CD14-positive monocyte (primary cell): ENCODE data around the gene HYPK. TPM values are rescaled to one million over a fixed set of nuclear protein-coding genes. Genes with fewer than 3 reads are reported as not detected.
A peak's percentile ranks its signal among the peaks of the same experiment; 100 is the strongest.
"Not testable (repeated sequence)": the region's sequence is repeated elsewhere in the genome, so short reads cannot be mapped to it uniquely, and the experiment has no call there.

Experiments
- DNase-seq, 3 donors: peaks; one replicate each; pipeline ENCODE4 v3.0.0-alpha.2; 2011 to 2022
- H2AFZ ChIP-seq: 2 replicates; pipeline ENCODE4 v1.6.0; 2012; ENCODE audit warnings: mild to moderate bottlenecking, low read depth, low read length, inconsistent platforms; ENCODE audit not compliant: insufficient read depth, poor library complexity, severe bottlenecking
- H3K27ac ChIP-seq, 2 donors: 1 replicate in 1 of 2; 2 replicates in 1 of 2; pipeline ENCODE4 v1.5.1; 2012 to 2013; ENCODE audit warnings: low read length in 2 of 2, control low read depth in 1 of 2, inconsistent platforms in 1 of 2, low read depth in 1 of 2, mild to moderate bottlenecking in 1 of 2
- H3K27me3 ChIP-seq, 2 donors: one replicate each; pipeline versions ENCODE4 v1.6.0 to v1.6.1; 2011 to 2013; ENCODE audit warnings: low read length in 2 of 2; ENCODE audit not compliant: control insufficient read depth in 2 of 2, insufficient read depth in 2 of 2
- H3K36me3 ChIP-seq, 2 donors: replicated peaks in 1 of 2; 1 replicate in 1 of 2; 2 replicates in 1 of 2; pipeline versions ENCODE4 v1.5.1 to v1.6.1; 2012 to 2013; ENCODE audit warnings: low read length in 2 of 2, control low read depth in 1 of 2, inconsistent platforms in 1 of 2, mild to moderate bottlenecking in 1 of 2; ENCODE audit not compliant: insufficient read depth in 2 of 2, control insufficient read depth in 1 of 2
- H3K4me1 ChIP-seq, 2 donors: 1 replicate in 1 of 2; 2 replicates in 1 of 2; pipeline versions ENCODE4 v1.5.1 to v1.6.1; 2012 to 2013; ENCODE audit warnings: low read length in 2 of 2, control low read depth in 1 of 2, inconsistent platforms in 1 of 2, mild to moderate bottlenecking in 1 of 2, moderate library complexity in 1 of 2; ENCODE audit not compliant: insufficient read depth in 2 of 2, control insufficient read depth in 1 of 2
- H3K4me2 ChIP-seq: replicated peaks from 2 replicates; pipeline ENCODE3; 2012; ENCODE audit warnings: low read length, moderate library complexity, mild to moderate bottlenecking; ENCODE audit not compliant: poor library complexity, severe bottlenecking; ENCODE audit errors: extremely low read depth
- H3K4me3 ChIP-seq, 3 experiments: fragments of 200-600 bp in 1 of 3; sonication (generic) in 1 of 3; replicated peaks in 1 of 3; 1 replicate in 2 of 3; 2 replicates in 1 of 3; pipeline ENCODE4 v1.5.1; 2011 to 2013; ENCODE audit warnings: low read length in 3 of 3, mild to moderate bottlenecking in 3 of 3, control low read depth in 2 of 3, low read depth in 2 of 3, inconsistent platforms in 1 of 3, moderate library complexity in 1 of 3
- H3K79me2 ChIP-seq: 2 replicates; pipeline ENCODE4 v1.6.0; 2012; ENCODE audit warnings: mild to moderate bottlenecking, control low read depth, inconsistent platforms, low read length, moderate library complexity; ENCODE audit not compliant: insufficient read depth
- H3K9ac ChIP-seq: 2 replicates; pipeline ENCODE4 v1.6.0; 2017; ENCODE audit warnings: low read length, mild to moderate bottlenecking; ENCODE audit not compliant: insufficient read depth, poor library complexity, severe bottlenecking
- H3K9me3 ChIP-seq, 2 donors: replicated peaks in 1 of 2; 1 replicate in 1 of 2; 2 replicates in 1 of 2; pipeline versions ENCODE4 v1.5.1 to v1.6.1; 2012 to 2013; ENCODE audit warnings: low read length in 2 of 2, control low read depth in 1 of 2; ENCODE audit not compliant: control insufficient read depth in 1 of 2, insufficient read depth in 1 of 2
- H4K20me1 ChIP-seq: 2 replicates; pipeline ENCODE4 v1.6.0; 2012; ENCODE audit warnings: mild to moderate bottlenecking, low read length, control low read depth, moderate library complexity; ENCODE audit not compliant: insufficient read depth
- H3K27ac Mint-ChIP-seq, 7 donors: one replicate each; pipeline ENCODE4 v1.8.0; 2020; ENCODE audit warnings: mild to moderate bottlenecking in 7 of 7, mixed read lengths in 7 of 7, moderate library complexity in 6 of 7, inconsistent platforms in 2 of 7
- H3K27me3 Mint-ChIP-seq, 3 donors: one replicate each; pipeline ENCODE4 v1.8.0; 2021 to 2022; ENCODE audit warnings: low read depth in 3 of 3, mild to moderate bottlenecking in 3 of 3, mixed read lengths in 3 of 3, moderate library complexity in 3 of 3, inconsistent platforms in 1 of 3
- H3K36me3 Mint-ChIP-seq, 2 donors: one replicate each; pipeline ENCODE4 v1.8.0; 2020; ENCODE audit warnings: mixed read lengths in 2 of 2, inconsistent platforms in 1 of 2, mild to moderate bottlenecking in 1 of 2
- H3K4me1 Mint-ChIP-seq: one replicate; pipeline ENCODE4 v1.8.0; 2020; ENCODE audit warnings: mild to moderate bottlenecking, mixed read lengths
- H3K4me3 Mint-ChIP-seq, 2 donors: one replicate each; pipeline ENCODE4 v1.8.0; 2020; ENCODE audit warnings: mild to moderate bottlenecking in 2 of 2, mixed read lengths in 2 of 2, moderate library complexity in 1 of 2
- H3K9me3 Mint-ChIP-seq, 7 donors: one replicate each; pipeline ENCODE4 v1.8.0; 2020 to 2022; ENCODE audit warnings: mixed read lengths in 7 of 7, mild to moderate bottlenecking in 6 of 7, moderate library complexity in 6 of 7, inconsistent platforms in 2 of 7
- WGBS: methylation state at CpG from one replicate; pipeline ENCODE4 v1.1.5; 2013; ENCODE audit warnings: missing lambda C conversion rate; ENCODE audit not compliant: insufficient coverage; 5-methylcytosine and 5-hydroxymethylcytosine counted together
- intact Hi-C, 2 donors: fragments of 100-400 bp; cut with micrococcal nuclease; formaldehyde crosslinking; loops; one replicate each; pipeline versions ENCODE4 v1.15.0 to v1.15.1; 2023
- polyA plus RNA-seq, 3 donors: library from polyadenylated mRNA; depleted of rRNA in 1 of 3; unstranded in 2 of 3; stranded (reverse) in 1 of 3; fragments of 300-500 nt in 2 of 3; fragments of >200 nt in 1 of 3; fragmentation: Illumina TruSeq in 2 of 3; gene quantifications; 1 replicate in 2 of 3; 2 replicates in 1 of 3; pipeline ENCODE4 v1.2.3, GENCODE V29; 2012 to 2021
- TF ChIP-seq, protein P1 (sequence below): fragments of 200-600 bp; IDR thresholded peaks from one replicate; pipeline ENCODE4 v1.8.0; 2022; ENCODE audit warnings: antibody characterized with exemption, mild to moderate bottlenecking

Gene HYPK
- polyA plus RNA-seq, 3 donors, result 4.4 to 23.1 (median 5.3) TPM

DNA sequence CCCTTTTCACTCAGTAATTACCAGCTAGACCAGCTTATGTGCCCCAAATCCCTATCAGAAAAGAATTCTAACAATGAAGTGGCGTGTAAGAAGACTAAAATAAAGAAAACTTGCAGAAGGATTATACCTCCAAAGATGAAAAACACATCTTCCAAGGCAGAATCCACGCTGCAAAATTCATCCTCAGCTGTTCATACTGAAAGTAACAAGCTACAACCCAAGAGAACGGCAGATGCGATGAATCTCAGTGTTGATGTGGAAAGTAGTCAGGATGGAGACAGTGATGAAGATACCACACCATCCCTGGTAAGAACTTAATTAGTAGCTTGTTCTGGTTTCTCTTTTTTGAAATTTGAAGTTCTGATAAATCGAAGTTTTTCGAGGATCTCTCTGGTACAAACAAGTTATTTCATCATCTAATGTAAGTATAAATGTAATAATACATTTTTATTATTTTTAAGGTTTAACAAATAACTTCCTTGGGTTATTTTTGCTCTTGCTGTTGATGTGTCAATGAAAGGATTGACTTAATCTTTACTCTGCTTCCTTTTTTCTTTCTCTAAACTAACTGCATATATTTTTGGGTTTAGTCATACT, 27.8 kb downstream of the HYPK start:
- no peaks in the 10 kb centered on the region for H3K9me3 ChIP-seq
- H3K27ac Mint-ChIP-seq, result peak overlapping the region in 3 of 7 donors; percentile 14 to 48 (median 19)
- no peak overlapping the region for H3K9ac ChIP-seq
- DNase-seq, result no peak
- H3K79me2 ChIP-seq, result peaks cover 95% of the 10 kb centered on the region
- H3K9me3 Mint-ChIP-seq, result no peaks in the 10 kb centered on the region
- TF ChIP-seq, protein P1, sequence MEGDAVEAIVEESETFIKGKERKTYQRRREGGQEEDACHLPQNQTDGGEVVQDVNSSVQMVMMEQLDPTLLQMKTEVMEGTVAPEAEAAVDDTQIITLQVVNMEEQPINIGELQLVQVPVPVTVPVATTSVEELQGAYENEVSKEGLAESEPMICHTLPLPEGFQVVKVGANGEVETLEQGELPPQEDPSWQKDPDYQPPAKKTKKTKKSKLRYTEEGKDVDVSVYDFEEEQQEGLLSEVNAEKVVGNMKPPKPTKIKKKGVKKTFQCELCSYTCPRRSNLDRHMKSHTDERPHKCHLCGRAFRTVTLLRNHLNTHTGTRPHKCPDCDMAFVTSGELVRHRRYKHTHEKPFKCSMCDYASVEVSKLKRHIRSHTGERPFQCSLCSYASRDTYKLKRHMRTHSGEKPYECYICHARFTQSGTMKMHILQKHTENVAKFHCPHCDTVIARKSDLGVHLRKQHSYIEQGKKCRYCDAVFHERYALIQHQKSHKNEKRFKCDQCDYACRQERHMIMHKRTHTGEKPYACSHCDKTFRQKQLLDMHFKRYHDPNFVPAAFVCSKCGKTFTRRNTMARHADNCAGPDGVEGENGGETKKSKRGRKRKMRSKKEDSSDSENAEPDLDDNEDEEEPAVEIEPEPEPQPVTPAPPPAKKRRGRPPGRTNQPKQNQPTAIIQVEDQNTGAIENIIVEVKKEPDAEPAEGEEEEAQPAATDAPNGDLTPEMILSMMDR, result no peak
- no peak overlapping the region for H3K4me2 ChIP-seq
- H3K4me1 Mint-ChIP-seq, result peaks cover 34% of the 10 kb centered on the region
- H4K20me1 ChIP-seq, result no peaks in the 10 kb centered on the region
- no CpG with 5 or more reads among the region's 6 CpGs for WGBS
- no peaks in the 10 kb centered on the region for H3K27me3 ChIP-seq
- no peak overlapping the region for H3K4me3 Mint-ChIP-seq
- intact Hi-C loops, result loop anchor here (5.0 kb wide), 1 partner anchor 36 kb away; the partner anchor contains the start of gene SERF2 (in 2 of the 2)
- H3K36me3 ChIP-seq, result no peaks in the 10 kb centered on the region
- H2AFZ ChIP-seq, result peak overlapping the region; percentile 99
- H3K4me3 ChIP-seq, result no peak overlapping the region
- peaks cover 0 to 4% (median 0%) of the 10 kb centered on the region in 3 donors for H3K27me3 Mint-ChIP-seq
- H3K36me3 Mint-ChIP-seq, result peaks cover 2 to 15% of the 10 kb centered on the region in 2 donors
- H3K4me1 ChIP-seq, result peaks cover 20 to 37% of the 10 kb centered on the region in 2 donors
- H3K27ac ChIP-seq, result peak overlapping the region in 1 of 2 donors; percentile 32

DNA sequence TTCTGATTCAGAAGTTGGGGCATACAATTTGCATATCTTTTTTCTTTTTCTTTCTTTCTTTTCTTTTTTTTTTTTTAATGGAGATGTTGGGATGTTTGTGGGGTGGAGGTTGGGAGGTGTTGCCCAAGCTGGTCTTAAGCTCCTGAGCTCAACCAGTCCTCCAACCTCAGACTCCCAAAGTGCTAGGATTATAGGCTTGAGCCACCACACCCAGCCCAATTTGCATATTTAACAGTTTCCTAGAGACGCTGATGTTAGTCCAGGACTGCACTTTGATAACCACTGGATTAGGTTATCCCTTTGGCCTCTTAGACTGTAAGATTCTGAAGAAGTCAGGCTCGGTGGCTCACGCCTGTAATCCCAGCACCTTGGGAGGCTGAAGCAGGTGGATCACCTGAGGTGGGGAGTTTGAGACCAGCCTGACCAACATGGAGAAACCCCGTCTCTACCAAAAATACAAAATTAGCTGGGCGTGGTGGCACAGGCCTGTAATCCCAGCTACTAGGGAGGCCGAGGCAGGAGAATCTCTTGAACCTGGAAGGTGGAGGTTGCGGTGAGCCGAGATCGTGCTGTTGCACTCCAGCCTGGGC, 29.6 kb downstream of the HYPK start:
- Histone ChIP-seq H3K4me1 (peaks cover 12 to 25% of the 10 kb centered on the region in 2 donors), H3K79me2 (peaks cover 87% of the 10 kb centered on the region)
- not testable (repeated sequence) for H3K4me3 Mint-ChIP-seq, H3K4me2 ChIP-seq, H4K20me1 ChIP-seq, H3K9ac ChIP-seq, H3K9me3 Mint-ChIP-seq, H3K36me3 ChIP-seq, H3K4me3 ChIP-seq, H2AFZ ChIP-seq, H3K27me3 Mint-ChIP-seq, H3K9me3 ChIP-seq, H3K27me3 ChIP-seq, DNase-seq, H3K27ac ChIP-seq
- 100% methylated on average over 1 of the region's 9 CpGs for WGBS
- Mint-ChIP-seq H3K27ac (peak overlapping the region in 3 of 7 donors; percentile 36 to 68 (median 56)), H3K4me1 (peaks cover 25% of the 10 kb centered on the region), H3K36me3 (peaks cover 4 to 23% of the 10 kb centered on the region in 2 donors)
- intact Hi-C loops, result loop anchor here (5.0 kb wide), 1 partner anchor 38 kb away; the partner anchor contains the start of gene SERF2 (in 2 of the 2)

DNA sequence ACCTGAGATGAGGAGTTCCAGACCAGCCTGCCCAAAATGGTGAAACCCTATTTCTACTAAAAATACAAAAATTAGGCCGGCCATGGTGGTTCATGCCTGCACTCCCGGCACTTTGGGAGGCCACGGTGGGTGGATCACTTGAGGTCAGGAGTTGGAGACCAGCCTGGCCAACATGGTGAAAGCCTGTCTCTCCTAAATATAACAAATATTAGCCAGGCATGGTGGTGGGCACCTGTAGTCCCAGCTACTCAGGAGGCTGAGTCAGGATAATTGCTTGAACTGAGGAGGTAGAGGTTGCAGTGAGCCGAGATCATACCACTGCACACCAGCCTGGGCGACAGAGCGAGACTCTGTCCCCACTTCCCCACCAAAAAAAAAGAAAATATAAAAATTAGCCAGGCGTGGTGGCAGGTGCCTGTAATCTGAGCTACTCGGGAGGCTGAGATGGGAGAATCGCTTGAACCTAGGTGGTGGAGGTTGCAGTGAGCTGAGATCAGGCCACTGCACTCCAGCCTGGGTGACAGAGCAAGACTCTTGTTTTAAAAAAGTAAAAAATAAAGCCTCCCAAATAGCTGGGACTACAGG, 30.4 kb downstream of the HYPK start:
- Mint-ChIP-seq H3K27ac (peak overlapping the region in 3 of 7 donors; percentile 37 to 68 (median 45)), H3K36me3 (peaks cover 8 to 28% of the 10 kb centered on the region in 2 donors), H3K4me1 (peaks cover 25% of the 10 kb centered on the region)
- H3K79me2 ChIP-seq, result peaks cover 82% of the 10 kb centered on the region
- H3K4me3 ChIP-seq, H2AFZ ChIP-seq, H3K9ac ChIP-seq, H3K9me3 Mint-ChIP-seq, H3K27me3 ChIP-seq, H3K4me3 Mint-ChIP-seq, H3K27me3 Mint-ChIP-seq, H3K9me3 ChIP-seq, H3K4me2 ChIP-seq, DNase-seq, H4K20me1 ChIP-seq, intact Hi-C loops: not testable (repeated sequence)
- H3K4me1 ChIP-seq, result peaks cover 12 to 24% of the 10 kb centered on the region in 2 donors
- peaks cover 2 to 10% of the 10 kb centered on the region in 2 donors for H3K36me3 ChIP-seq
- 97% methylated on average over 5 of the region's 9 CpGs for WGBS
- H3K27ac ChIP-seq, result peak overlapping the region in 1 of 2 donors; percentile 15
